Sigmoid colon (tissue), 7 donors: ENCODE results near the gene S100A5. TPM values are rescaled to one million over a fixed set of nuclear protein-coding genes. Genes with fewer than 3 reads are reported as not detected.

ENCODE experiments used
- DNase-seq: peaks from one replicate; pipeline ENCODE4 v3.0.0-alpha.2; 2019
- H3K27ac ChIP-seq, 4 donors: fragments of 200-600 bp; sonication (generic); one replicate each; pipeline ENCODE4 v1.5.1; 2016 to 2019; ENCODE audit warnings: mild to moderate bottlenecking in 1 of 4
- H3K27me3 ChIP-seq, 3 donors: fragments of 200-600 bp; sonication (generic); one replicate each; pipeline ENCODE4 v1.5.1; 2019; ENCODE audit warnings: mild to moderate bottlenecking in 1 of 3
- H3K36me3 ChIP-seq, 4 donors: fragments of 200-600 bp; sonication (generic); one replicate each; pipeline ENCODE4 v1.5.1; 2016 to 2019
- H3K4me1 ChIP-seq, 4 donors: fragments of 200-600 bp; sonication (generic); one replicate each; pipeline ENCODE4 v1.5.1; 2017 to 2019
- H3K4me3 ChIP-seq, 4 donors: fragments of 200-600 bp; sonication (generic); one replicate each; pipeline ENCODE4 v1.5.1; 2017 to 2019; ENCODE audit warnings: mild to moderate bottlenecking in 2 of 4, moderate library complexity in 1 of 4
- H3K9me3 ChIP-seq, 4 donors: fragments of 200-600 bp in 3 of 4; sonication (generic) in 3 of 4; one replicate each; pipeline versions ENCODE4 v1.5.1 to v1.6.1; 2013 to 2019
- EP300 ChIP-seq, 4 donors: sonication (generic); formaldehyde crosslinking; IDR thresholded peaks; one replicate each; pipeline ENCODE4 v1.6.1; 2017; ENCODE audit warnings: antibody characterized with exemption in 4 of 4
- POLR2A ChIP-seq, 2 donors: fragments of 450-650 bp; IDR thresholded peaks; one replicate each; pipeline ENCODE4 v1.6.1; 2016; ENCODE audit warnings: antibody characterized with exemption in 2 of 2, mild to moderate bottlenecking in 2 of 2, moderate library complexity in 2 of 2
- POLR2AphosphoS5 ChIP-seq, 4 donors: sonication (generic); formaldehyde crosslinking; IDR thresholded peaks; one replicate each; pipeline ENCODE4 v1.6.1; 2017; ENCODE audit warnings: antibody characterized with exemption in 4 of 4
- WGBS, 2 donors: extraction: QIAGEN DNeasy Blood & Tissue Kit; methylation state at CpG; one replicate each; pipeline ENCODE4 v1.1.7; 2013; 5-methylcytosine and 5-hydroxymethylcytosine counted together
- intact Hi-C: fragments of 100-400 bp; cut with DNase I; formaldehyde crosslinking; loops from one replicate; pipeline ENCODE4 v1.15.1; 2023
- polyA plus RNA-seq, 3 donors: library from polyadenylated mRNA; stranded (reverse); fragments of 200-250 nt; gene quantifications; one replicate each; pipeline ENCODE4 v1.2.3, GENCODE V29; 2013
- total RNA-seq, 4 donors: library from RNA; depleted of rRNA; stranded (reverse); fragments of >200 nt; gene quantifications; one replicate each; pipeline ENCODE4 v1.1.0, GENCODE V29; 2016
- TF ChIP-seq, protein P1 (sequence below), 4 experiments: fragments of 450-650 bp in 3 of 4; fragments of 200-600 bp in 1 of 4; IDR thresholded peaks; one replicate each; pipeline ENCODE4 v1.5.1; 2016 to 2019; ENCODE audit warnings: antibody characterized with exemption in 4 of 4, mild to moderate bottlenecking in 3 of 4, moderate library complexity in 2 of 4
- donor health status: healthy with polysubstance abuse.
- donor health status: Bipolar disorder and iron deficiency.
- donor health status: healthy.

Gene S100A5
- total and polyA plus RNA-seq, 7 donors = not detected

DNA sequence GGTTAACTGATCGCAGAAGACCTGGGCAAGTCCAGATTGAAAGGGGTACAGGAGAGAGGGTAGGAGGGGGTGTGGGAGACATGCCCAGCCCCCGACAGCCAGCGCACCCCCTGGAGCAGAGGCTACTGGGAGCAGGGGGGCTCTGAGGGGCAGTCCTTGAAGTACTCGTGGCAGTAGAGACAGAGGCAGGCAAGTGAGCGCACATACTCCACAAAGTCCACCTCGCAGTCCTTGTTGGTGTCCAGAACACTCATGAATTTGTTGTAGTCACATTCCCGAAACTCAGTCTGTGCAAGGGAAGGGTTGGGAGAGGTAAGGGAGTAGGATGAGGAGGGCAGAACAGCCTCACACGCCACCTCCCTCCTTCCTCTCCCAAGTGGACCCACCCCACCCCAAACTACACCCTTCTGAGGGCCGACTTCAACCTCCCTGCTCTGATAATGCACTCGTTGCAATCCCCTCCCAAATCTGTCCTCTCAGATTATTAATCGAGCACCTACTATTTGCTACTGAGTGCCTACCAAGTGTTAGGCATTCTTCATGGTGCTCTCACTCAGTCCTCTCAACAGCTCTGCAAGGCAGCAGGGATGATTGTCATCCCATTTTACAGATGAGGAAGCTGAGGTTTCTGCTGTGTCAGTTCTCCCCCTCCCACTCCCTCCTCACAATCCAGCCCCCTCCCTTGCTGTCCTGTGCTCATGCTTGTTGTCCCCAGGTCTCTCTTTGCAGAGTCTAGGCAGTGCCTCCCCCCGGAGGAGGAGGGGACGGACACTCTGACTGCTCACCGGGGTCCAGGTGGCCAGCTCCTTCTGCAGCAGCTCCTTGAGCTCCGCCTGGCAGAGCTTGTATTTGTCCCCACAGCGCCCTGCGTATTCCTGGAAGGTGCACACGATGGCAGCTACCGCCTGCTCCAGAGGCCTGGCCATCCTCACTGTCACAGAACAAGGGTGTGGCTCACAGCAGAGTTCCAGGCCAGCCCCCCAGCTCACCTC is 7.1 kb upstream of the S100A5 start:
- Histone ChIP-seq H3K27me3 (no peaks in the 10 kb centered on the region), H3K27ac (peak overlapping the region; percentile 81 to 90 (median 89)), H3K36me3 (no peaks in the 10 kb centered on the region), H3K4me1 (peaks cover 0 to 75% (median 72%) of the 10 kb centered on the region in 4 donors), H3K4me3 (no peak overlapping the region), H3K9me3 (no peaks in the 10 kb centered on the region)
- TF ChIP-seq EP300 (IDR thresholded peaks at IDR 0.05) (no peak), POLR2AphosphoS5 (IDR thresholded peaks at IDR 0.05) (peak in 3 of 4 donors; percentile 51 to 63 (median 61))
- 86 to 89% methylated on average over 19 of the region's 19 CpGs for WGBS, 2 donors
- DNase-seq = peak; percentile 68
- intact Hi-C loops = no loop called here

DNA sequence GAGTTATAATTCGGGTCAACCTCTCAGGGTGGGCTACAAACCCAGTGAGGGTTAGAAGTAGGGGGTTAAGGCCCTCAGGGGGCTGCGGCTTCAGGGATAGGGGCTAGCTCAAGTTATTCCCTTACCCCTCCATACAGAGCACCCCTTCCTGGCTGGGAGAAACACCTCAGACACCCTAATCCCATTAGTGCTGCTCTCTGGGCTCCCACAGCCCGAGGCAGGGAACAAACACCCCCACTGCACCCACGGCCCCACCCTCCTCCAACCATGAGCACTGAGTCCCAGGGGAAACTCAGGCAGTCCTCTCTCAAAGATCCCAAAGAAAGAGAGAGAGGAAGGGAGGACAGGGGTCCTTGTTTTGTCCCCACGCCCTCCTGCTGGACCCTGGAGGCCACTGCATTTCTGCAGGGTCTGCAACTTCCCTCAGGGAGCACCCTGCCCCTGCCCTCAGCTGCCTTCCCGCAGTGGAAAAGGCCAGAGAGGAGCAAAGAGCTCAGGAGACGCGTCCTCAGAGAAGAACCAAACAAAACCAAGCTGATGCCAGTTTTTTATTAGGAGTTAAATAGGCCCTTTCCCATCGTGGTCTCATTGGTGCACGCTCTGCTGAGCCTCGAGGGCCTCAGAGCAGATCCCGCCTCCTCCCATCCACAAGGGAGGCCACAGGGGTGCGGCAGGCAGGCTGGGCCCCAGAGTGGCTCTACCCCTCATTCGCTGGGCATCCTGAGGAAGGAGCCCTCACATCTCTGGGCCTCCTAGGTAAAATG is 6.2 kb upstream of the S100A5 start:
- DNase-seq = no peak
- Histone ChIP-seq H3K27me3 (no peaks in the 10 kb centered on the region), H3K9me3 (no peaks in the 10 kb centered on the region), H3K4me3 (no peak overlapping the region), H3K36me3 (no peaks in the 10 kb centered on the region), H3K27ac (peak overlapping the region; percentile 81 to 90 (median 89)), H3K4me1 (peaks cover 0 to 81% (median 80%) of the 10 kb centered on the region in 4 donors)
- intact Hi-C loops = no loop called here
- TF ChIP-seq, protein P1, sequence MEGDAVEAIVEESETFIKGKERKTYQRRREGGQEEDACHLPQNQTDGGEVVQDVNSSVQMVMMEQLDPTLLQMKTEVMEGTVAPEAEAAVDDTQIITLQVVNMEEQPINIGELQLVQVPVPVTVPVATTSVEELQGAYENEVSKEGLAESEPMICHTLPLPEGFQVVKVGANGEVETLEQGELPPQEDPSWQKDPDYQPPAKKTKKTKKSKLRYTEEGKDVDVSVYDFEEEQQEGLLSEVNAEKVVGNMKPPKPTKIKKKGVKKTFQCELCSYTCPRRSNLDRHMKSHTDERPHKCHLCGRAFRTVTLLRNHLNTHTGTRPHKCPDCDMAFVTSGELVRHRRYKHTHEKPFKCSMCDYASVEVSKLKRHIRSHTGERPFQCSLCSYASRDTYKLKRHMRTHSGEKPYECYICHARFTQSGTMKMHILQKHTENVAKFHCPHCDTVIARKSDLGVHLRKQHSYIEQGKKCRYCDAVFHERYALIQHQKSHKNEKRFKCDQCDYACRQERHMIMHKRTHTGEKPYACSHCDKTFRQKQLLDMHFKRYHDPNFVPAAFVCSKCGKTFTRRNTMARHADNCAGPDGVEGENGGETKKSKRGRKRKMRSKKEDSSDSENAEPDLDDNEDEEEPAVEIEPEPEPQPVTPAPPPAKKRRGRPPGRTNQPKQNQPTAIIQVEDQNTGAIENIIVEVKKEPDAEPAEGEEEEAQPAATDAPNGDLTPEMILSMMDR (IDR thresholded peaks at IDR 0.05) = no peak
- no peak for TF ChIP-seq POLR2AphosphoS5 (IDR thresholded peaks at IDR 0.05)
- TF ChIP-seq EP300 (IDR thresholded peaks at IDR 0.05) = no peak
- no peak for TF ChIP-seq POLR2A (IDR thresholded peaks at IDR 0.05)
- 78 to 80% methylated on average over 14 of the region's 14 CpGs for WGBS, 2 donors

DNA sequence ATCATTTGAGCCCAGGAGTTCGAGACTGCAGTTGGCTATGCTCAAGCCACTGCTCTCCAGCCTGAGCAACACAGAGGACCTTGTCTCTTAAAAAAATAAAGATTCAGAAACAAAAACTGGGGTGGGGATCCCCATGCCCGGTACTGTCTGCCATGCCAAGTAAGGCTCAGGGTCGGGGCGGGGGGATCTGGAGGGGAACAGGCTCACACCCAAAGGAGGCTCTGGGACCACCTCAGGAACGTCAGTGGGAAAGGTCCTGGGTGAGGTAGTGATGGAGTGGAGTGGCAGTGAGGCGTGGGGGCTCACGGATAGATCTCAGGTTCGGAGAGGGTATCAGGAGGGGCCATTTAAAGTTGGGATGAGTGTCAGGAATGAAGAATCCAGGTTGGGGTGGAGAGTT is 5.6 kb upstream of the S100A5 start:
- H3K9me3 ChIP-seq = no peaks in the 10 kb centered on the region
- H3K27ac ChIP-seq = peak overlapping the region; percentile 81 to 90 (median 89)
- TF ChIP-seq EP300 (IDR thresholded peaks at IDR 0.05) = no peak
- TF ChIP-seq POLR2AphosphoS5 (IDR thresholded peaks at IDR 0.05) = no peak
- TF ChIP-seq, protein P1 (IDR thresholded peaks at IDR 0.05) = no peak
- no peak for TF ChIP-seq POLR2A (IDR thresholded peaks at IDR 0.05)
- peak overlapping the region in 3 of 4 donors; percentile 34 to 50 (median 44) for H3K4me3 ChIP-seq
- DNase-seq = no peak
- no peaks in the 10 kb centered on the region for H3K36me3 ChIP-seq
- no peaks in the 10 kb centered on the region for H3K27me3 ChIP-seq
- WGBS, 2 donors = 91 to 93% methylated on average over 8 of the region's 8 CpGs
- intact Hi-C loops = no loop called here
- peaks cover 0 to 82% (median 80%) of the 10 kb centered on the region in 4 donors for H3K4me1 ChIP-seq

DNA sequence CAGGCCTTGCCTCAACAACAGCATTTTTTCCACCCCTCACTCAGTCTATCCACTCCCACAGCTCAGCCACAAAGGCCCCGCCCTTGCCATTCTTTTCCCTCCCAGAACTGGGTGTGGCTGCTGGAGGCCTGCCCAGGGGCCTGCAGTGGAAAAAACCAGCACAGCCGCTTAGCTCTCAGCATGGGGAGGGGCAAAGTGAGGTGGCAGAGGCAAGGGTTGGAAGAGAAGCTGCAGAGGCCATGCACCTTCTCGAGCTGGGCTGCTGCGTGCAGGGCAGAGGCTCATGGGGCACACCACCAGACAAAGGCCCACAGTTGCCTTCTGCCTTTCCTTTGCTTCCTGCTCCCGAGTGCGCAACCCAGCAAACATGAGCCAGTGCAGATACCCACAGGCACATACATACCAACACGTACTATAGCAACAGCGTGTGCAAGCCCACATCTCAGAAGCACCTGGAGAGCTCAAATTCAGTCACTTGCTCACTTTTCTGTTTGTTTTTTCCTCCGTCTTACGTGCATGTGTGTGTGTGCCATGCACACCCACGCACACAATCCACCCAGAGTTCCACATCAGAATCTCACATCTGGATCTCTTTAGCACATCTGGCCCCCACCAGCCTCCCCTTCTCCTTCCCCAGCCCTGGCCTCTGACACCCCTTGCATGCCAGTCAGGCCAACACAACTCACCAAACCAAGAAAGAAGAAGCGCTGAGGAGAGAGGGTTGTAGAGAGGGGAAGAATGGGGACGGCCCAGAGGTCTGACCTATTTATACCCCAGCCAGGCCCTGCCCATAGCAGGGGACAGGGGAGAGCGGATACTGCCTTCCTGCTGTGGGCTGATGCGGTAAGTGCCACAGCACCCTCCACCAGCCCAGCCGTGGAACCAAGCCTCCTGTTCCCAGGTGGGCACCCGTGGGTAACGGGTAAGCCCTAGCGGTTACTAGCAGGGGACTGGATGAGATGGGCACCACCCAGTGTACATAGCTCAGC is 4.6 kb upstream of the S100A5 start, which contains the start of gene S100A4:
S100A4 (minus strand) TSS at position 740 of the 989 bp plus-strand sequence. CDS start 1,012 bp downstream, outside the sequence.
- H3K4me1 ChIP-seq = peaks cover 0 to 82% (median 80%) of the 10 kb centered on the region in 4 donors
- 21 to 35% methylated on average over 19 of the region's 19 CpGs for WGBS, 2 donors
- intact Hi-C loops = no loop called here

More for the DNA sequence above, 4.6 kb upstream of the S100A5 start, which contains the start of gene S100A4:
- no peaks in the 10 kb centered on the region for H3K27me3 ChIP-seq
- peak; percentile 97 for DNase-seq
- H3K4me3 ChIP-seq = peak within 1 kb of the TSS; percentile 17 to 50 (median 39)
- TF ChIP-seq POLR2A (IDR thresholded peaks at IDR 0.05) (peak; percentile 9 to 66), EP300 (IDR thresholded peaks at IDR 0.05) (peak in 1 of 4 donors; percentile 16), POLR2AphosphoS5 (IDR thresholded peaks at IDR 0.05) (peak; percentile 40 to 87 (median 74))
- TF ChIP-seq, protein P1 (IDR thresholded peaks at IDR 0.05) = no peak
- H3K36me3 ChIP-seq = no peaks in the 10 kb centered on the region
- peak within 1 kb of the TSS; percentile 81 to 90 (median 89) for H3K27ac ChIP-seq
- H3K9me3 ChIP-seq = no peaks in the 10 kb centered on the region
